Fibroblast of gingiva (primary cell): ENCODE data around the gene MFN1.
A peak's percentile ranks its signal among the peaks of the same experiment; 100 is the strongest.
"Not testable (repeated sequence)": the region's sequence is repeated elsewhere in the genome, so short reads cannot be mapped to it uniquely, and the experiment has no call there.

Source experiments
- DNase-seq: peaks from one replicate; pipeline ENCODE4 v3.0.0-alpha.2; 2011; ENCODE audit warnings: low read depth

The MFN1 gene

DNA sequence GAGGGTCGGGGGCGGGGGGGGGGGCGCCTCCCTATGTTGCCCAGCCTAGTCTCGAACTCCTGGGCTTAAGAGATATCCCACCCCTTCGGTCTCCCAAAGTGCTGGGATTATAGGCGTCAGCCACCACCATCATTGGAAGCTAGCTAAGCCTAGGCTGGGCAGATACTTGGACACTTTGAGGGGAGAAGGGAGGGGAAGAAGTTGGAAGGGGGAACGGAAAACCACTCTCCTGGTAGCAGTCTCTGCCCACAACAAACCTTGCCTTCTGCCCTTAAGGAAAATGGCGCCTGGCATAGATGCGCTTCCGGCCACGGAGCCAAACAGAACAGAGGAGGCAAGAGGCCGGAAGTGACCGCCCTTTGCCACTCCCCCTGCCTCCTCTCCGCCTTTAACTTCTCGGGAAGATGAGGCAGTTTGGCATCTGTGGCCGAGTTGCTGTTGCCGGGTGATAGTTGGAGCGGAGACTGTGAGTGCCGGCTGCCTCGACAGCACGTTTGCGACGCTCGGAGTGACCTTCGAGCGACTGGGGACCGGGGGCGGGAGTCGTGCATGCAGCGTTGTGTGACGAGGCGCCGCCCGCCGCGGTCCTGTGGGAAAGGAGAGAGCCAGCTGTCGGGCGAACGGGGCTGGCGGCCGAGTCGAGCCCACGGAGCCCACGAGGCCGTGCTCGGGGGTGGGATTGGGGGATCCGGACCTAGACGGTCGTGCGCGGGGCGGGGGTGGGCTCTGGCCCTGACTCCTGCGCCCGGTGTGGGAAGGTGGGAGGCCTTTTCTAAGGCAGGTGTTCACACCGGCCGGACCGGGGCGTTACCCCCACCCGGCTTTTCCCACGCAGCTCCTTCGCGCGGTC, at the start of gene MFN1:
Gene MFN1 (plus strand): TSS at position 365 of the 850 bp plus-strand sequence. CDS start 1,143 bp downstream, outside the sequence.
- DNase-seq: peak; percentile 94

GRCh38 chr3:179297971-179298725, 49.4 kb upstream of the MFN1 start:
- DNase-seq: no peak

GRCh38 chr3:179299316-179299715, 48.2 kb upstream of the MFN1 start:
- DNase-seq: no peak

- no peak for DNase-seq
These were observed 47.4 kb upstream of the MFN1 start for GRCh38 chr3:179299999-179300613.

DNA sequence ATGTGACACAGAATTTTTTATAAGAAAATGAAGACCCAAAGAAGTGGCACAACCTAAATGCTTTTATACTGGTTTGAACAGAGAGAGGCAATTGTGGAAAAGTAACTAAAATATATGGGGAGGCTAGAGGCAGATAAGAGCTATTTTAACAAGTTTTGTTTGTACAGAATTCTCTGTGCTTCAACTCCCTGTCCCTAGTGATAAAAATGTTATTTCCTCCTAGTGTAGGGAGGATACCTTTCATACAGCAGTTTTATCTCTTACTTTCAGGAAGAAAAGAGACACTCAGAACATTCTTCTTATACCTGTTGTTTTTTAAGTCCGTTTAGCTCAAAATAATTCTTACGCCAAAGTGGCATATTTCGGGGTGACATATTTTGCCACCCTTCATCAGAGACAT, 45.9 kb upstream of the MFN1 start:
- DNase-seq: no peak

GRCh38 chr3:179302111-179302510, 45.4 kb upstream of the MFN1 start:
- DNase-seq: no peak

GRCh38 chr3:179304605-179305004, 42.9 kb upstream of the MFN1 start:
- DNase-seq: no peak

DNA sequence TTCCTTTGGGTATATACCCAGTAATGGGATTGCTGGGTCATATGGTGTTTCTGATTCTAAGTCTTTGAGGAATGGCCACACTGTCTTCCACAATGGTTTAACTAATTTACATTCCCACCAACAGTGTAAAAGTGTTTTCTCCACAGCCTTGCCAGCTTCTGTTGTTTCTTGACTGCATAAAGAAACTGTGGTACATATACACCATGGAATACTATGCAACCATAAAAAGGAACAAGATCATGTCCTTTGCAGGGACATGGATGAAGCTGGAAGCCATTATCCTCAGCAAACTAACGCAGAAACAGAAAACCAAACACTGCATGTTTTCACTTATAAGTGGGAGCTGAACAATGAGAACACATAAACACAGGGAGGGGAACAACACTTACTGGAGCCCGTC, 40.1 kb upstream of the MFN1 start:
- DNase-seq: not testable (repeated sequence)

DNA sequence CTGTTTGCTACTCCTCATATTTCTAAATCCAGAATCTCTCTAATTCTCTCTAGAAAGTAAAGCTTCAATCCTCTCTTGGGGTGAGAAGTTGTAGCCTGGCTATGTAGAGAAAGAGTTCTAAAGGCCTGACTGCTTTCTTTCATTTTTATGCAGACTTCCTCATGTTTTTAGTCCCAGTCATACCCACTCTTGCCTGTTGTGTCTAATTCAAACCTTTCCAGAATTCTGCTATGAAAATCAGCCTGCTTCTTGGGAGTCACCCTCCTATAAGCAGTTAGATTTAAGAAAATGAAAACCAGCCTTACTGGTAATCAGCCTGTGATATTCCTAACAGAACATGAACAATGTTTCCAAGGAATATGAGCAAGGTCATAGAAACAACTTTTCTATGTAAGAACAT, 39.5 kb upstream of the MFN1 start:
- no peak for DNase-seq

DNA sequence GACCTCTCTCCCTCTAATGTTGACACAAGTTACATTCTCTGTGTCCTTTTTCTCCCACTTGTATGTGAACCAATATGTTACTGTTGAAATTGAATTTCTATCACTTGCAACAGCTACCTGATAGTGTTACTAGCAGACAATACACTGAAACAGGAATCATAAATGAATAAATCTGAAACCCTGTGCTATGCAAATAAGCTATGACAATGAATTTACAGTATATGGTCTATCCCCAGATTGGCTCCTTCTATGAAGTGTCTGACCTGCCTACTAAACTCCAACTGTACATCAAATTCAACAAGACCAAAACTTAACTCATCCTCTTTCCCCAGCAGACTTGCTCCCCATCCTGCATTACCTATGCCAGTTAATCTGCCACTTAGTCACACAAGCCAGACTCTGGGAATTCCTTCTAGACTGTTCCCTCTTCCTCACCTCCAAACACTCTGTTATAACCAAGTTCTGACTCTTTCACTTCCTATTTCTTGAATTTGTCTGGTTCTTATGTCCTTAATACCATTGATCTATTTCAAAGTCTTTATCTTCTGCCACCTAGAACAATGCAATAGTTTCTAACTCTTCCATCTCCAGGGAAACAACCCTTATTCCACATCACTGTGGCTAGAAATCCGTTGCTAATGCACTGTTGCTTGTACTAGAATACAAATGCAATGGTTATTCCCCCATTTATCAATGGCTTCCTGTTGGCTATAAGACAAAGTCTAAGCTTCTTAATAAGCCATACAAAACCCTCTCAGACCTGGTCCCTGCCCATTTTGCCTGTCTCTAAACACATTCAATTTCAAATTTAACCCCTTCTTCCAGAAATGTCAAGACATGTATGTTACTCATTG, 38.1 kb upstream of the MFN1 start:
- no peak for DNase-seq

DNA sequence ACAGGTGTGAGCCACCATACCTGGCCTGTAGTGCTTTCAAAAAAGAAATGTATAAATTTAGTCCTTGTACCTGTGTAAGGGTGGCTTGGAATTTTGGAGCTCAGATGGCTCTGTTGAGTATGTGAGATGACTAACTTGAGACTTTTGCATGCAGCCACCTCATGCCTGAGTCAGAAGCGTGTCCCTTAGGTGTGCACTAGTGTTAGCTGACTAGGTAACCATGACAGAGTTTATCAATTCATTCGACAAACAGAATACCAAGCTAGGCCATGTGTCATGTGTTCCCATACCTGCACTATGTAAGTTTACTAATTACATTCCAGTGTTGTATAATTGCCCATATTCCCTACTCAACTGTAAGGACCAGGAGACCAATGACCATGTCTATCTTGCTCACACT, 28.6 kb upstream of the MFN1 start:
- DNase-seq: no peak

DNA sequence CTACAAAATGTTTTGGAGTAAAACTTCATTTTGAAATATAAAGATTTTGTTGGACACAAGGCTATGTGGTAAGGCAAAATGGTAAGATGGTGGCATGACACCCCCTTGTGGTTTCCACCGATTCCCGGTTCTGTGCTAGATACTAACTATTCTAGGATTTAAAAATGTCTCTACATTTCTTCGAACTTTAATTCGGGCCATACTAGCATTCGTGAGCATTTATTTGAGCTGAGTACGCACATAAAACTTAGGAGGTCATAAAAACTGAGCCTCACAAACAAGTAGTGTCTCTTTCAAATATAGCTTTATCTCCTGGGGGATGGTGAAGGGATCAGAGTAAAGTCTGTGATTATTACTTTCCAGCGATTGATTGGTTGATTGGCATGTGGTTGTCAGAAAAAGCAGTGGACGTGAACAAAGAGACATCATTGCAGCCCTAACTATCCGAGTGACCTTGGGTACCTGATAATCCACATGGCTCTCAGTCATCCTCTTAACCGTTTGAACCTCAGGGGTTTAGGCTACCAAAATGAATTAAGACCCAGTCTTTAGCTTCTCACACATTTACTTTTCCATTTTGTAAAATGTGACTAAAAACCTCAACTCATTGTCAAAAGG, 25.7 kb upstream of the MFN1 start:
- peak; percentile 48 for DNase-seq

DNA sequence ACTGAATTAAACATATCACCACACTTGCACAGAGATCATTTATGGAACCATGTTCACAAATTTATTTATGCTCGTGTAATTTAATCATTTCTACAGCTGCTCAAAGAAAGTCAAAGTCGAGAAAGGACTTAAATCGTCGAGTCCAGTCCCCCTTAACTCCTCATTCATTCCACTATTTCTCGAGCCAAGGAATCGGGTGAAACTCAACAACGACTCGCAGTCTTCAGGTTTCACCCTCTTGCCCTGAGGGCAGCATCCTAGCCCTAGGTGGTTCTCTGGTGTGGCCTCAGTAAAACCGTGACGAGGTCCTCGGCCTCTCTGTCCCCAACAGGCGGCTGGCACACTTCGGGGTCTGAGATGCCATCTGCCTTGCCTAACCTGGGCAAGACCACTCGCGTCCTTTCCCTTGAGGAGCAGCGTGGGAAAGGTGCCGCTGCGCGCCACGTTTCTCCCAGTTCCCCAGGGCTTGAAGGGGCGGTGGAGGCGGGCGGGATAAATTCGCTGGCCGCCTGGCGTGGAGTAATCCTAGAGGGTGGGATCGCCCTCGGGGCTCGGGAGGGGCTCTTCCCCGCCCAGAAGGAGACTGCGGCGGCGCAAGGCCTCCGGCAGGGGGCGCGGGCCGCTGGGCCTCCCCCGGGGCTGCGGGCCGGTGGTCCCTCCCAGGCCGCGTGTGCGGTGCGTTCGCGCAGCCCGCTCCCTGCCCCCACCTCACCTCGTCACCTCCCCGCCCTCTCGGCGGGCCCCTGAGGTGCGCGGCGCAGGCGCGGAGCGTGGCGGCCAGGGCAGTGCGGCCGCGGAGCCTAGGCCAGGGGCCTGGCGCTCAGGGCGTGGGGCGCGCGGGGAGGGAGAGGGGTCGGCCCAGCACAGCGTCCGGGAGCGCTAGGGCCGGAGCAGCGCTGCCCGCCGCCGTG, 25.0 kb upstream of the MFN1 start, which contains the start of gene ZNF639:
Gene ZNF639 (plus strand): TSS at position 746 of the 911 bp plus-strand sequence. CDS start 5,263 bp downstream, outside the sequence.
- peak; percentile 87 for DNase-seq

GRCh38 chr3:179323197-179324110, 24.1 kb upstream of the MFN1 start:
- DNase-seq: peak; percentile 88

DNA sequence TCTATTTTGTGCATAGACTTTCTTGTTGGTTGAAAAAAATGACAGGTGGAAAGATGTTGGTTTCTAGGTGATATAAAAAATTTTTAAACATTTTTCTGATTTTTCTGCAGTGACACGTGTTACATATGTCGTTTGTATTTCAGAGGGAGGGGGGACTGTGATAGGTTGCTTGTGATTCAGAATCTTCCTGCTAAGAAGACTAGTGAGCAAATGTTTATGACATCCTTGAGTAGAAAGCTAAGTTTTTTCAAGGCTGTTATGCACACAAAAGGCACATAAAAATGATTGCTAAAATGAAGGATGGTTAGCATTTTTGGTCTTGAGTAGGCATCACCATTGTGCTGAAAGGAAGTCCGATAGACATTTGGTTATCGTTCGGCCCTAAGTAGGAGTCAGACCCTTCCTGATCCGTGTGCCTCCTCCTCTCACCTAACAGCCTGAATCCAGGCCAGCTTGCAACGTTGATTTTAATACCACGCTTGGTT, 23.2 kb upstream of the MFN1 start:
- DNase-seq: peak; percentile 26

DNA sequence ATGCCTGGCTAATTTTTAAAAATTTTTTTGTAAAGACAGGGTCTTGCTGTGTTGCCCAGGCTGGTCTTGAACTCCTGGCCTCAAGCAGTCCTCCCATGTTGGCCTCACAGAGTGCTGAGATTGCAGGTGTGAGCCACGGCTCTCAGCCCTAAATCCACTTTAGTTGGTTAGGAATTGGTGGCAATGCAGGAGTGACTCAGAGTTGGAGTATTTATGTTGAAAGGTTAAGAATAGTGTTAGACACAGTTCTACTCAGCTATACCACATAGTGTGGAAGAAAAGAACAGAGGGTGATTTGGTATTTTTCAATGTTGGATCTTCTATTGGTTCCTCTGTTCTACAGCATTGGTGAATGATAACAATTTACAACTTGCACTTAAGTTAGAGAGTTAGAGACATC, 17.1 kb upstream of the MFN1 start:
- no peak for DNase-seq

DNA sequence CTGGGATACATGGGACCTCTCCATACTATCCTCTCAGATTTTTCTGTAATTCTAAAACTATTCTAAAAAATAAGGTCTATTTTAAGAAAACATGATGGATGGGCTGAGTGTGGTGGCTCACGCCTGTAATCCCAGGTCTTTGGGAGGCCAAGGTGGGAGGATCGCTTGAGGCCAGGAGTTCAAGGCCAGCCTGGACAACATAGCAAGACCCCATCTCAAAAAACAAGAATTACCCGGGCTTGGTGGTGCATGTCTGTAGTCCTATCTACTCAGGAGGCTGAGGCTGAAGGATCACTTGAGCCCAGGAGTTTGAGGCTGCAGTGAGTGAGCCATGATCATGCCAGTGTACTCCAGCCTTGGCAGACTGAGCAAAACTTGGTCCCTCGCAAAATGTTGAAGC, 15.3 kb upstream of the MFN1 start:
- DNase-seq: no peak

- no peak for DNase-seq
These were observed 14.4 kb upstream of the MFN1 start for GRCh38 chr3:179333084-179333483.

- DNase-seq: no peak
These were observed 11.1 kb upstream of the MFN1 start for GRCh38 chr3:179336345-179336929.
